Measurements from ENCODE around the gene ZNF611.
"Not testable (repeated sequence)": the region's sequence is repeated elsewhere in the genome, so short reads cannot be mapped to it uniquely, and the experiment has no call there.

GRCh38 chr19:52756447-52756846 is 21.6 kb upstream of the ZNF611 start:
- not testable (repeated sequence) for TF ChIP-seq EZH2 (optimal IDR thresholded peaks at IDR 0.05; ENCODE audit: low read depth, low read length); CTCF (IDR thresholded peaks at IDR 0.05; ENCODE audit: low read length); EZH2phosphoT487 (IDR thresholded peaks at IDR 0.05; ENCODE audit: low read length)
